Hepatocyte (in vitro differentiated cells): Measurements from ENCODE around the gene SYNGR2. TPM values are rescaled to one million over a fixed set of nuclear protein-coding genes. Genes with fewer than 3 reads are reported as not detected.
A peak's percentile ranks its signal among the peaks of the same experiment; 100 is the strongest.

ENCODE experiments used
- DNase-seq: peaks from one replicate; pipeline ENCODE4 v3.0.0-alpha.2; 2016; ENCODE audit warnings: low spot score
- H2AFZ ChIP-seq: fragments of 200-600 bp; sonication (generic); 2 replicates; pipeline ENCODE4 v1.6.0; 2016; ENCODE audit warnings: antibody characterized with exemption, mild to moderate bottlenecking
- H3K27ac ChIP-seq: fragments of 200-600 bp; sonication (generic); 2 replicates; pipeline ENCODE4 v1.5.1; 2016; ENCODE audit warnings: mild to moderate bottlenecking
- H3K27me3 ChIP-seq: fragments of 200-600 bp; sonication (generic); 2 replicates; pipeline ENCODE4 v1.6.1; 2016
- H3K36me3 ChIP-seq: fragments of 200-600 bp; sonication (generic); replicated peaks from 2 replicates; pipeline ENCODE4 v1.5.1; 2016; ENCODE audit warnings: low read depth; ENCODE audit not compliant: insufficient read depth
- H3K4me1 ChIP-seq: fragments of 200-600 bp; sonication (generic); 2 replicates; pipeline ENCODE4 v1.5.1; 2016; ENCODE audit warnings: mild to moderate bottlenecking, moderate library complexity; ENCODE audit not compliant: insufficient read depth
- H3K4me2 ChIP-seq: fragments of 200-600 bp; sonication (generic); 2 replicates; pipeline ENCODE4 v1.6.0; 2016
- H3K4me3 ChIP-seq: fragments of 200-600 bp; sonication (generic); 2 replicates; pipeline ENCODE4 v1.5.1; 2016; ENCODE audit warnings: mild to moderate bottlenecking
- H3K79me2 ChIP-seq: fragments of 200-600 bp; sonication (generic); 2 replicates; pipeline ENCODE4 v1.6.0; 2017; ENCODE audit warnings: mild to moderate bottlenecking
- H3K9me2 ChIP-seq: fragments of 200-600 bp; sonication (generic); replicated peaks from 2 replicates; pipeline ENCODE4 v1.6.0; 2017; ENCODE audit warnings: mild to moderate bottlenecking; ENCODE audit not compliant: insufficient read depth
- H3K9me3 ChIP-seq: fragments of 200-600 bp; sonication (generic); 2 replicates; pipeline ENCODE4 v1.5.1; 2016; ENCODE audit warnings: low read depth, mild to moderate bottlenecking
- H4K20me1 ChIP-seq: fragments of 200-600 bp; sonication (generic); 2 replicates; pipeline ENCODE4 v1.6.0; 2016; ENCODE audit warnings: mild to moderate bottlenecking; ENCODE audit not compliant: insufficient read depth, poor library complexity, severe bottlenecking
- EZH2 ChIP-seq: fragments of 200-600 bp; sonication (generic); IDR thresholded peaks from 2 replicates; pipeline ENCODE4 v1.6.1; 2016; ENCODE audit warnings: antibody characterized with exemption, mild to moderate bottlenecking, borderline replicate concordance
- EZH2phosphoT487 ChIP-seq: fragments of 200-600 bp; sonication (generic); IDR thresholded peaks from one replicate; pipeline ENCODE4 v1.6.1; 2018; ENCODE audit warnings: antibody characterized with exemption, mild to moderate bottlenecking, low read depth, moderate library complexity; ENCODE audit not compliant: unreplicated experiment, severe bottlenecking
- WGBS: methylation state at CpG from one replicate; pipeline ENCODE4 v1.1.6; 2016; ENCODE audit warnings: low lambda C conversion rate; ENCODE audit errors: missing lambda C conversion rate; 5-methylcytosine and 5-hydroxymethylcytosine counted together
- polyA plus RNA-seq: library from polyadenylated mRNA; unstranded; fragments of >200 nt; fragmentation: Nextera tagmentation; extraction: Ambion mirVana; gene quantifications from 2 replicates; pipeline ENCODE4 v1.2.1, GENCODE V29; 2016
- total RNA-seq: library from RNA; depleted of rRNA; stranded (reverse); fragments of >200 nt; gene quantifications from 2 replicates; pipeline ENCODE4 v1.2.3, GENCODE V29; 2014
- TF ChIP-seq, protein P1 (sequence below): fragments of 200-600 bp; sonication (generic); IDR thresholded peaks from 2 replicates; pipeline ENCODE4 v1.5.1; 2016; ENCODE audit warnings: antibody characterized with exemption, mild to moderate bottlenecking; ENCODE audit not compliant: poor library complexity

SYNGR2 gene
- total and polyA plus RNA-seq, 2 experiments from 2014 or later: 48.3 to 160 TPM

DNA sequence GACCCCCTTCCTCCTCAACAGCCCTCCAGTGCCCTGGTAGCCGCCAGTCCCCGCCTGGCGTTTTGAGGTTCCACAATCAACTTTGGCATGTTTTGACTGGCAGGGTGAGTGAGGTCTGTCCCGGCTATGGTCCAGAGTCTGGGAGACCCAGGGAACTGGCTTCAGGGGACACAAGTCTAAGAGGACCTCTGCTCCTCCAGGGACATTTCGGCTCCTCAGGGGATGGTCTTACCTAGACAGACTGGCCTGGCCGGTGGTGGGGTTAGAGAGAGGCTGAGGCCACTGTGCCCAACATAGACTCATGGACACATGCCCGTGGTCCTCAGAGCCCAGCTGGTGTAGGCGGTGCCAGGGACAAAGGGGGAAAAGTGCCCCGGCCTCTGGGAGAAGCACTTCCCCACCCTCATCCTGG is 35.6 kb upstream of the SYNGR2 start:
- no peak overlapping the region for H2AFZ ChIP-seq
- DNase-seq: no peak
- H3K27ac ChIP-seq: no peak overlapping the region
- peaks cover 11% of the 10 kb centered on the region for H3K27me3 ChIP-seq
- H4K20me1 ChIP-seq: no peaks in the 10 kb centered on the region
- H3K36me3 ChIP-seq: no peaks in the 10 kb centered on the region
- H3K79me2 ChIP-seq: no peaks in the 10 kb centered on the region
- TF ChIP-seq EZH2: no peak
- TF ChIP-seq, protein P1, sequence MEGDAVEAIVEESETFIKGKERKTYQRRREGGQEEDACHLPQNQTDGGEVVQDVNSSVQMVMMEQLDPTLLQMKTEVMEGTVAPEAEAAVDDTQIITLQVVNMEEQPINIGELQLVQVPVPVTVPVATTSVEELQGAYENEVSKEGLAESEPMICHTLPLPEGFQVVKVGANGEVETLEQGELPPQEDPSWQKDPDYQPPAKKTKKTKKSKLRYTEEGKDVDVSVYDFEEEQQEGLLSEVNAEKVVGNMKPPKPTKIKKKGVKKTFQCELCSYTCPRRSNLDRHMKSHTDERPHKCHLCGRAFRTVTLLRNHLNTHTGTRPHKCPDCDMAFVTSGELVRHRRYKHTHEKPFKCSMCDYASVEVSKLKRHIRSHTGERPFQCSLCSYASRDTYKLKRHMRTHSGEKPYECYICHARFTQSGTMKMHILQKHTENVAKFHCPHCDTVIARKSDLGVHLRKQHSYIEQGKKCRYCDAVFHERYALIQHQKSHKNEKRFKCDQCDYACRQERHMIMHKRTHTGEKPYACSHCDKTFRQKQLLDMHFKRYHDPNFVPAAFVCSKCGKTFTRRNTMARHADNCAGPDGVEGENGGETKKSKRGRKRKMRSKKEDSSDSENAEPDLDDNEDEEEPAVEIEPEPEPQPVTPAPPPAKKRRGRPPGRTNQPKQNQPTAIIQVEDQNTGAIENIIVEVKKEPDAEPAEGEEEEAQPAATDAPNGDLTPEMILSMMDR: no peak
- no peak overlapping the region for H3K4me3 ChIP-seq
- 93% methylated on average over 9 of the region's 9 CpGs for WGBS
- peaks cover 13% of the 10 kb centered on the region for H3K4me1 ChIP-seq
- no peak overlapping the region for H3K4me2 ChIP-seq
- H3K9me3 ChIP-seq: no peaks in the 10 kb centered on the region
- H3K9me2 ChIP-seq: no peaks in the 10 kb centered on the region

DNA sequence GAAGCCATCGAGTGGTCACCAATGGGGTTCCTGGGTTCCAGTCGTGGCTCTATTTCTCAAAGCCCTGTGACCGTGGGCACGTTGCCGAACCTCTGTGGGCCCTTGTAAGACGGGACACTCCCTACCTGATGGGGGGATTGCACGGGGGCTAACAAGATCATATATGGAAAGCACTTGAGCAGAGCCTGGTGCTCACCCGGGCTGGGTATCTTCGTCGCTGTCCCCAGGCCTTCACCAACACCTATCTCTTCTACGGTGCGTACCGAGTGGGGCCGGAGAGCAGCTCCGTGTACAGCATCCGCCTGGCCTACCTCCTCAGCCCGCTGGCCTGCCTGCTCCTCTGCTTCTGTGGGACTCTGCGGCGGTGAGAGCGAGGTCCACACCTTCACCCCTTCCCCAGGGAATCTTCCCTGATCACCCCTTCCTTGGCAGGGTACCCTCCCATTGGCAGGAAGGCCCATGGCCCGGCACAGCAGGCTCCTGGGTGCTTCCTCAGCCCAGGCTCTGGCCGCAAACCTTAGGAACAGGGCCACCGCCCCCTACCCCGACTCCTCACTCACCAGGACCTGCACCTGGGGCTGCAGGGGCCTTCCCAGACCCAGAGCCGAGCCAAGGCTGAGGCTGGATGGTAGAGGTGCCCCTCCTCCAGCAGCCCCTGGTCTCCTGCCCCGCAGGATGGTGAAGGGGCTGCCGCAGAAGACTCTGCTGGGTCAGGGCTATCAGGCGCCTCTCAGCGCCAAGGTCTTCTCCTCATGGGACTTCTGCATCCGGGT is 35.0 kb upstream of the SYNGR2 start:
- Histone ChIP-seq H3K27ac (no peak overlapping the region), H3K4me3 (no peak overlapping the region), H3K27me3 (peaks cover 11% of the 10 kb centered on the region), H3K79me2 (no peaks in the 10 kb centered on the region), H3K4me2 (no peak overlapping the region), H3K9me2 (no peaks in the 10 kb centered on the region), H4K20me1 (no peaks in the 10 kb centered on the region), H3K9me3 (no peaks in the 10 kb centered on the region), H3K4me1 (peaks cover 12% of the 10 kb centered on the region), H3K36me3 (no peaks in the 10 kb centered on the region), H2AFZ (no peak overlapping the region)
- no peak for DNase-seq
- 95% methylated on average over 29 of the region's 30 CpGs for WGBS
- no peak for TF ChIP-seq EZH2phosphoT487
- TF ChIP-seq, protein P1: no peak
- no peak for TF ChIP-seq EZH2

DNA sequence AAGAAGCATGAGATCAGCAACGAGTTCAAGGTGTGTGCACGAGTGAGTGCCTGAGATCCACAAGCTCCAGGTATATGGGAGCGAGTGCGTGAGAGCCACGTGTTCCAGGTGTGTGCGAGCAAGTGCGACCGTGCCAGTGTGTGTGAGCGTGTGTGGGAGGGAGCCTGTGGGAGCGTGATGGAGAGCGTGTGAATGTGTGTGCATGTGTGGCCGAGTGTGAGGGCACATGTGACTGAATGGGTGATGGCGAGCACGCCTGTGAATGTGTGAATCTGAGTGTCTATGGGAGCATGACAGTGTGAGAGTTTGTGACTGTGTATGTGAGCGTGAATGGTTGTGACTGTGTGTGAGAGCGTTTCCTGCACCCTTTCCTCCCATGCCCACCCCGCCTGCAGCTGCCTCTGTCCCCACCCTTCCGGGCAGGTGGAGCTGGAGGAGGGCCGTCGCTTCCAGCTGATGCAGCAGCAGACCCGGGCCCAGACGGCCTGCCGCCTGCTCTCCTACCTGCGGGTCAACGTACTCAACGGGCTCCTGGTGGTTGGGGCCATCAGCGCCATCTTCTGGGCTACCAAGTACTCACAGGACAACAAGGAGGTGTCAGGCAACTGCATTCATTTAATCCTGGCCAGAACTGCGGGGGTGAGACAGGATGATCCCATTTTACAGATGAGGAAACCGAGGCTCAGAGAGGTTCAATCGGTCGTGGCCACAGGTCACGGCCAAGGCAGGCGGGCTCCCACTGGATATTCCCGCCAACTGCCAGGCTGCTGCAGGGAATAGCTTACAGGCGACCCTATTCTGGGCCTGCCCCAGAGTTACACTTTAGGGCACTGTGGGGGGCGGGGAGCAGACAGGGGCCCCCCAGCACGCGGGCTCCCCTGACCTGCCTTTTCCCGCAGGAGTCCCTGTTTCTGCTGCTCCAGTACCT is 34.1 kb upstream of the SYNGR2 start:
- Histone ChIP-seq H2AFZ (no peak overlapping the region), H3K9me3 (no peaks in the 10 kb centered on the region), H3K4me3 (no peak overlapping the region), H3K27ac (no peak overlapping the region), H3K4me1 (peaks cover 12% of the 10 kb centered on the region), H3K27me3 (peaks cover 11% of the 10 kb centered on the region), H3K79me2 (no peaks in the 10 kb centered on the region), H4K20me1 (no peaks in the 10 kb centered on the region), H3K36me3 (no peaks in the 10 kb centered on the region), H3K9me2 (no peaks in the 10 kb centered on the region), H3K4me2 (no peak overlapping the region)
- no peak for TF ChIP-seq EZH2
- TF ChIP-seq, protein P1: peak; percentile 45
- 64% methylated on average over 36 of the region's 39 CpGs for WGBS
- peak; percentile 57 for DNase-seq
